Mucosa of stomach (tissue), 1 donor: ENCODE results near the gene LGALS8.
"Not testable (repeated sequence)": the region's sequence is repeated elsewhere in the genome, so short reads cannot be mapped to it uniquely, and the experiment has no call there.

Source experiments
- H3K27me3 ChIP-seq: one replicate; pipeline ENCODE4 v1.7.0; 2013; ENCODE audit warnings: mild to moderate bottlenecking, low read length; ENCODE audit not compliant: control insufficient read depth, insufficient read depth
- H3K36me3 ChIP-seq: one replicate; pipeline ENCODE4 v1.7.0; 2013; ENCODE audit warnings: low read length; ENCODE audit not compliant: control insufficient read depth, insufficient read depth
- H3K4me1 ChIP-seq: one replicate; pipeline ENCODE4 v1.7.0; 2013; ENCODE audit warnings: mild to moderate bottlenecking, low read length; ENCODE audit not compliant: control insufficient read depth, insufficient read depth
- H3K4me3 ChIP-seq: one replicate; pipeline ENCODE4 v1.7.0; 2013; ENCODE audit warnings: low read length
- H3K9ac ChIP-seq: one replicate; pipeline ENCODE4 v1.7.0; 2013; ENCODE audit warnings: mild to moderate bottlenecking, low read length, moderate library complexity
- H3K9me3 ChIP-seq: one replicate; pipeline ENCODE4 v1.7.0; 2013; ENCODE audit warnings: mild to moderate bottlenecking, low read length, moderate library complexity; ENCODE audit not compliant: control insufficient read depth
- donor health status: Pancreatic carcinoma.

The LGALS8 gene

DNA sequence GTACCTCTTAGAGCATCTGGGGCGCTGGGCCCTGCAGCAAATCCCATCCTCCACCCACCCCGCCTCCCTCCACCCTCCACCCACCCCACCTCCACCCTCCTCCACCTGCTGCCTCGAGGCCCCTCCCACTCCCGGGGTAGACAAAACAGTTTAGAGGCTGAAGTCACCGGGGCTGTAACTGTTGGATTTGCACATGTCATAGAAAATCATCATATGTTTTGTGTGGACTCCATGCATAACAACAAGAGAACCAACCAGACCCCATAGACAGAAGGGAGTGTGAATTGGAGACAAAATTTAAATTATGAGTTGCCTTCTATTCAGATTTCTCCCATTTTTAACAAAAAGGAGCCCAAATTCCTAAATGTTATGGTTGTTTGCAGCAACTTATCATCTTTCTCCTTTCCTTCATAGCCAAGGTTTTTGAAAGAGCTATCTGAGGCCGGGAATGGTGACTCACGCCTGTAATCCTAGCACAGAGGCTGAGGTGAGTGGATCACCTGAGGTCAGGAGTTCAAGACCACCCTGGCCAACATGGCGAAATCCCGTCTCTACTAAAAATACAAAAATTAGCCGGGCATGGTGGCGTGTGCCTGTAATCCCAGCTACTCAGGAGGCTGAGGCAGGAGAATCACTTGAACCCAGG lies 28.2 kb upstream of the LGALS8 start:
- no peak overlapping the region for H3K9ac ChIP-seq
- H3K27me3 ChIP-seq, result no peaks in the 10 kb centered on the region
- H3K4me1 ChIP-seq, result peaks cover 2% of the 10 kb centered on the region
- H3K9me3 ChIP-seq, result no peaks in the 10 kb centered on the region
- H3K4me3 ChIP-seq, result no peak overlapping the region
- H3K36me3 ChIP-seq, result no peaks in the 10 kb centered on the region

- Histone ChIP-seq H3K4me1 (no peaks in the 10 kb centered on the region), H3K9ac (no peak overlapping the region), H3K9me3 (no peaks in the 10 kb centered on the region), H3K36me3 (no peaks in the 10 kb centered on the region), H3K4me3 (no peak overlapping the region), H3K27me3 (no peaks in the 10 kb centered on the region)
Measured at GRCh38 chr1:236497908-236498307, 25.9 kb upstream of the LGALS8 start.

DNA sequence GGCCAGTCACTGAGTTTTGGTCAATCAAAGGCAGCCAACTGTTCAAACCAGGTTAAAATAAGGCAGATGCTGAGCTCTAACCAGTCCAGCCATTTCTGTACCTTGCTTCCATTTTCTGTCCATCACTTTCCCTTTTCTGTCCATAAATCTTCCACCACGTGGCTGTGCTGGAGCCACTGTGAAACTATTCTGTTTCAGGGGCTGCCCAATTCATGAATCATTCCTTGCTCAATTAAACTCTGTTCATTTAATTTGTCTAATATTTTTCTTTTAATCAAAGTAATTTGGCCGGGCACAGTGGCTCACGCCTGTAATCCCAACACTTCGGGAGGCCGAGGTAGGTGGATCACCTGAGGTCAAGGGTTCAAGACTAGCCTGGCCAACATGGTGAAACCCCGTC lies 22.7 kb upstream of the LGALS8 start:
- H3K27me3 ChIP-seq, result no peaks in the 10 kb centered on the region
- H3K4me1 ChIP-seq, result peaks cover 4% of the 10 kb centered on the region
- no peaks in the 10 kb centered on the region for H3K9me3 ChIP-seq
- no peak overlapping the region for H3K9ac ChIP-seq
- H3K4me3 ChIP-seq, result no peak overlapping the region
- no peaks in the 10 kb centered on the region for H3K36me3 ChIP-seq

DNA sequence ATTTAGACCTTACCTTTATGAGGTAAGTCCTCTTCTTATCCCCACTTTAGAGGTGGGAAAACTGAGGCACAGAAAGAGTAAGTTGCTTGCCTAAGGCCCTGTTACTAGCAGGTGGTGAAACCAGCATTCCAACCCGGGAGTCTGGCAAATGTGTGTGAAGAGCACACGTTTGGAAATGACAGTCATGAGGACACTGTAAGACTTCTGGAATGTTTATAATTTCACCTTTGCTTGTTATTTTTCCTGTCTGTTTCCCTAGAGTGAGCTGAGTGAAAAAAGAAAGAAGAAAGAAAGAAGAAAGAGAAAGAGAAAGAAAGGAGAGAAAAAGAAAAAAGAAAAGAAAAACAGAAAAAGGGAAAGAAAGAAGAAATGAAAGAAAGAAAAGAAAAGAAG lies 21.2 kb upstream of the LGALS8 start:
- no peaks in the 10 kb centered on the region for H3K9me3 ChIP-seq
- no peaks in the 10 kb centered on the region for H3K27me3 ChIP-seq
- peak overlapping the region; percentile 26 for H3K9ac ChIP-seq
- H3K36me3 ChIP-seq, result no peaks in the 10 kb centered on the region
- peaks cover 10% of the 10 kb centered on the region for H3K4me1 ChIP-seq
- H3K4me3 ChIP-seq, result no peak overlapping the region

DNA sequence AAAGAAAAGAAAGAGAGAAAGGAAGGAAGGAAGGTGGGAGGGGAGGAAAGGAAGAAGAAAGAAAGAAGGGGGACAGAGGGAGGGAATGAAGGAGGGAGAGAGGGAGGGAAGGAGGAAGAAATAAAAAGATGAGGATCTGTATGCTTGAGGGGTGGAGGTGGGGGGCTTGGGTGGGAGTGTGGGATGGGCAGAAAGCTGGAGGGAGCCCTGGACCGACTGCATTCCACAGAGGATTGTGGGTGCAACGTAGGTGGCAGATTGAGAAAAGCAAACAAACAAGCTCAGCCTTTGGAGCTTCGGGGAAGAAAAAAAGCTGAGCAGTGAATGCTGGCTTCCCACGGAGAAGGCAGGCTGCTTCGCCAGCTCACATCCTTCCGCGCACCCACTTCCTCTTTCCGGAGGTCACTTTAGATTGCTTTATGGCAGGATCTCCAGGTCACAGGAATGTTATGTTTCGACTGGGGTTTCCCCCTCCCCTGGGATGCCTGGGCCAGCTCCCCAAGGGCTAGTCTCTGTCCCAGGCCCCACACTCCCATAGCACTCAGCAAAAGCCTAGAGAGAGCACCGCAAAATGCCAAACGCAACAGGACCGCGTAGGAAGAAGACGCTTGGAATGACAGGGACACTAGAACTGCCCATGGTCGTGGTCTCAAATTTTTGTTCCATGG lies 20.7 kb upstream of the LGALS8 start:
- Histone ChIP-seq H3K27me3 (no peaks in the 10 kb centered on the region), H3K4me3 (no peak overlapping the region), H3K4me1 (peaks cover 11% of the 10 kb centered on the region), H3K9ac (peak overlapping the region; percentile 26), H3K9me3 (no peaks in the 10 kb centered on the region), H3K36me3 (no peaks in the 10 kb centered on the region)

GRCh38 chr1:236504338-236504737 lies 19.4 kb upstream of the LGALS8 start:
- peaks cover 11% of the 10 kb centered on the region for H3K4me1 ChIP-seq
- not testable (repeated sequence) for H3K9me3 ChIP-seq, H3K4me3 ChIP-seq, H3K36me3 ChIP-seq, H3K9ac ChIP-seq, H3K27me3 ChIP-seq

- H3K9me3 ChIP-seq, result no peaks in the 10 kb centered on the region
- no peaks in the 10 kb centered on the region for H3K36me3 ChIP-seq
- H3K27me3 ChIP-seq, result no peaks in the 10 kb centered on the region
- H3K4me1 ChIP-seq, result peaks cover 23% of the 10 kb centered on the region
- H3K9ac ChIP-seq, result no peak overlapping the region
- no peak overlapping the region for H3K4me3 ChIP-seq
Measured at GRCh38 chr1:236507022-236507700, 16.6 kb upstream of the LGALS8 start.

DNA sequence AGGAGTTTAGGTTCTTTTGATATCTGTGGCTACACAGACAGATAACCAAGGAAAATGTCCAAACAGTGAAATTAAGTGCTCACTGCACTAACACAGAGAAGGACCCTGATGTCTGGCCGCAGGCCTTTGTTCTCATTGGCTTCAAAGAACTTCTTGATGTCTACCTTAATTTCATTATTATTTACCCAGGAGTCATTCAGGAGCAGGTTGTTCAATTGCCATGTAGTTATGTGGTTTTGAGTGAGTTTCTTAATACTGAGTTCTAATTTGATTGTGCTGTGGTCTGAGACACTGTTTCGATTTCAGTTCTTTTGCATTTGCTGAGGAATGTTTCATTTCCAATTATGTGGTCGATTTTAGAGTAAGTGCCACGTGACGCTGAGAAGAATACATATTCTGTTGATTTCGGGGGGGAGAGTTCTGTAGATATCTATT lies 15.2 kb upstream of the LGALS8 start:
- no peak overlapping the region for H3K9ac ChIP-seq
- H3K4me1 ChIP-seq, result peaks cover 19% of the 10 kb centered on the region
- no peaks in the 10 kb centered on the region for H3K27me3 ChIP-seq

DNA sequence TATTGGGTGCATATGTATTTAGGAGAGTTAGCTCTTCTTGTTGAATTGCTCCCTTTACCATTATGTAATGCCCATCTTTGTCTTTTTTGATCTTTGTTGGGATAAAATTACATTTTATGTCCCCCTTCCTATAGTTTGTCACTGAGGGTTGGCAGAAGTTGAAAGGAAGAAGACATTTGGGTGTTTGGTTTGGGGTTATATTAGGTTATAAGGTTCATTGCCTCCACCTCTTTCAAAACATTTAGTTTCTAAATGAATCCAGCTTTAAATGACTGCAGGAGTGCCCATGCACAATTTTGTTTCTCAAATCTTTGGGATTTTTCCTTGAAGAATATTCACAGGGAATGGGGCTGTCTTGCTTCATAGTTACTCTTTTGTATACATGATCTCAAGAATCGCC lies 14.6 kb upstream of the LGALS8 start:
- peaks cover 19% of the 10 kb centered on the region for H3K4me1 ChIP-seq
- H3K9me3 ChIP-seq, result no peaks in the 10 kb centered on the region
- H3K9ac ChIP-seq, result no peak overlapping the region
- no peak overlapping the region for H3K4me3 ChIP-seq
- H3K36me3 ChIP-seq, result no peaks in the 10 kb centered on the region
- H3K27me3 ChIP-seq, result no peaks in the 10 kb centered on the region

More for the DNA sequence above, 15.2 kb upstream of the LGALS8 start:
- no peaks in the 10 kb centered on the region for H3K36me3 ChIP-seq
- H3K9me3 ChIP-seq, result no peaks in the 10 kb centered on the region
- H3K4me3 ChIP-seq, result no peak overlapping the region

GRCh38 chr1:236509647-236510401 lies 14.0 kb upstream of the LGALS8 start:
- Histone ChIP-seq H3K9ac (no peak overlapping the region), H3K27me3 (no peaks in the 10 kb centered on the region), H3K4me3 (no peak overlapping the region), H3K9me3 (no peaks in the 10 kb centered on the region), H3K36me3 (no peaks in the 10 kb centered on the region), H3K4me1 (peaks cover 19% of the 10 kb centered on the region)

DNA sequence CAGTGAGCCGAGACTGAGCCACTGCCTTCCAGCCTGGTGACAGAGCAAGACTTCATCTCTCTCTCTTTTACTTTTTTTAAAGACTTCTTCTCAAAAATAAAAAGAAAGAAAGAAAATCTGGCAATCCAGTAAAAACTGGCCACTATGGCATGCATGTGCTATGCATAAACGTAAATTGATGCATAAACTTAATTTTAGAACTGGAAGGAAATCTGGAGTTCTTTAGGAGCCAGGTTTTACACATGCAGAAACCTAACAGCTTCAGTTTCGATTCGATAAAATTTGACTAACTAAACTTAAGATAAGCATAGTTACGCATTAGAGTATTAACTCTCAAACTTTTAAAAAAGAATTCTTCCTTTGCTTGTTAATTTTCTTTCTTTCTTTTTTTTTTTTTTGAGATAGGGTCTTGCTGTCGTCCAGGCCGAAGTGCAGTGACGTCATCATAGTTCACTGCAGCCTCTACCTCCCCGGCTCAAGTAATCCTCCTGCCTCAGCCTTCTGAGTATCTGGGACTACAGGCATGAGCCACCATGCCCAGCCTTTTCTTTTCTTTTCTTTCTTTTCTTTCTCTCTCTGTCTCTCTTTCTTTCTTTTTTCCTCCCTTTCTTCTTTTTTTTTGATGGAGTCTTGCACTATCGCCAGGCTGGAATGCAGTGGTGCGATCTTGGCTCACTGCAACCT lies 11.9 kb upstream of the LGALS8 start:
- Histone ChIP-seq H3K9me3 (no peaks in the 10 kb centered on the region), H3K4me1 (peaks cover 30% of the 10 kb centered on the region), H3K4me3 (no peak overlapping the region), H3K27me3 (no peaks in the 10 kb centered on the region), H3K9ac (no peak overlapping the region), H3K36me3 (no peaks in the 10 kb centered on the region)
